ENCODE results near the gene LBX2.

Gene LBX2

DNA sequence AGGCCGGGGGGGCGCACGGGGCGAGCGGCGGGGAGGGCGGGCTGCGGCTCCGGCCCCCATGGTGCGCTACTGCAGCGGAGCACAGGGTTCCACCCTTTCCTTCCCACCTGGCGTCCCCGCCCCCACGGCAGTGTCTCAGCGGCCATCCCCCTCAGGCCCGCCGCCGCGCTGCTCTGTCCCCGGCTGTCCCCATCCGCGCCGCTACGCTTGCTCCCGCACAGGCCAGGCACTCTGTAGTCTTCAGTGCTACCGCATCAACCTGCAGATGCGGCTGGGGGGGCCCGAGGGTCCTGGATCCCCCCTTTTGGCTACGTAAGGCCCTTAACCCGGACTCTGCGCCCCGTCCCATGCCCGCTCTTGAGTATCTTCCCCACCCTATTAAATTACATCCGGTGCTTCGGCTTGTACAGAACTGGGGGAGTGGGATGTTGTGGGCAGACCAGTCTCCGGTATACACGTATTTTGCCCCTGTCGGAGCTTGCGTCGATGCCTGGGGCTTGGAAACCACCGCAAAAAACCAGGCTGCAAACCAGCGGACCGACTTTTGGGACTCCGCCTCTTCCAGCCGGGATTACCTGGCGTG is 41.8 kb downstream of the LBX2 start:
- H3K27me3 Mint-ChIP-seq, result no peaks in the 10 kb centered on the region
- H3K36me3 Mint-ChIP-seq (ENCODE audit: low read depth), result peaks cover 68% of the 10 kb centered on the region
- peak overlapping the region; percentile 94 for H3K27ac Mint-ChIP-seq
- H3K9me3 Mint-ChIP-seq, result no peaks in the 10 kb centered on the region
- peaks cover 57% of the 10 kb centered on the region for H3K4me1 Mint-ChIP-seq (ENCODE audit: low read depth)
- H3K4me3 Mint-ChIP-seq, result peak overlapping the region; percentile 85
- intact Hi-C loops (cut with micrococcal nuclease), result loop anchor here (1.0 kb wide), 1 partner anchor 15 kb away; the partner anchor contains the start of gene MRPL53

- no peaks in the 10 kb centered on the region for H3K27me3 Mint-ChIP-seq
- peaks cover 63% of the 10 kb centered on the region for H3K36me3 Mint-ChIP-seq (ENCODE audit: low read depth)
- H3K4me3 Mint-ChIP-seq, result peak overlapping the region; percentile 85
- peaks cover 62% of the 10 kb centered on the region for H3K4me1 Mint-ChIP-seq (ENCODE audit: low read depth)
- intact Hi-C loops (cut with micrococcal nuclease), result no loop called here
- peak overlapping the region; percentile 94 for H3K27ac Mint-ChIP-seq
- H3K9me3 Mint-ChIP-seq, result no peaks in the 10 kb centered on the region
These were observed 42.3 kb downstream of the LBX2 start for GRCh38 chr2:74457129-74457548.

GRCh38 chr2:74454654-74455511 is 44.5 kb downstream of the LBX2 start, which contains the start of gene INO80B:
Gene INO80B, plus strand, starts transcription at chr2:74455087. Its CDS starts 30 bp downstream, at chr2:74455117.
- Mint-ChIP-seq H3K4me1 (ENCODE audit: low read depth) (peaks cover 55% of the 10 kb centered on the region), H3K27ac (peak within 1 kb of the TSS; percentile 89), H3K27me3 (peaks cover 6% of the 10 kb centered on the region), H3K36me3 (ENCODE audit: low read depth) (peaks cover 44% of the 10 kb centered on the region), H3K4me3 (peak within 1 kb of the TSS; percentile 95), H3K9me3 (no peaks in the 10 kb centered on the region)
- intact Hi-C loops (cut with micrococcal nuclease), result loop anchor here (1.0 to 2.0 kb wide), 5 partner anchors 14 to 74 kb away; partner anchors contain the start of genes AUP1, C2orf81, HTRA2 and PCGF1

DNA sequence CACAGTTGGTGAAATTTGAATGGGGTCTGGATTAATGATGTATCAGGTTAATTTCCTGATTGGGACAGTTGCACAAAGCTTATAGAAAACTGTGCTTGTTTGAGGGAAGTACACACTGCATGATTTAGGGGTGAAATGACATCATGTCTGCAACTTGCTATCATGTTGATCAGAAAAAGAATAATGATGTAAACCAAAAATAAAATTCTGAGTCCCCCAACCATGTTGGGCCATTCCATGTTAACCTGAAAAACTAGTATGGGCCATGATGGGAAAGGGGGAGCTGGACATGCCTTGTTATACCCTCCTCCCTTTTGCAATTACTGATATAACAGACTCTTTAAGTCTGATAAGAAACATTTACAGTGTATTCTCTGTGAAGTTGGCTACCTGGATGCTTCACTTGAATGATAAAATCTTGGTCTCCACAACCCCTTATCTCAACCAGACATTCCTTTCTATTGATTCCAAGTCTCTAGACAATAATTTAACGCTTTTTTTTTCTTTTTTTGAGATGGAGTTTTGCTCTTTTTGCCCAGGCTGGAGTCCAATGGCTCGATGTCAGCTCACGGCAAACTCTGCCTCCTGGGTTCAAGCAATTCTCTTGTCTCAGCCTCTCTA is 48.7 kb downstream of the LBX2 start:
- Mint-ChIP-seq H3K9me3 (no peaks in the 10 kb centered on the region), H3K27me3 (peaks cover 14% of the 10 kb centered on the region), H3K36me3 (ENCODE audit: low read depth) (peaks cover 10% of the 10 kb centered on the region), H3K4me1 (ENCODE audit: low read depth) (peaks cover 20% of the 10 kb centered on the region), H3K4me3 (no peak overlapping the region), H3K27ac (no peak overlapping the region)
- intact Hi-C loops (cut with micrococcal nuclease), result no loop called here

DNA sequence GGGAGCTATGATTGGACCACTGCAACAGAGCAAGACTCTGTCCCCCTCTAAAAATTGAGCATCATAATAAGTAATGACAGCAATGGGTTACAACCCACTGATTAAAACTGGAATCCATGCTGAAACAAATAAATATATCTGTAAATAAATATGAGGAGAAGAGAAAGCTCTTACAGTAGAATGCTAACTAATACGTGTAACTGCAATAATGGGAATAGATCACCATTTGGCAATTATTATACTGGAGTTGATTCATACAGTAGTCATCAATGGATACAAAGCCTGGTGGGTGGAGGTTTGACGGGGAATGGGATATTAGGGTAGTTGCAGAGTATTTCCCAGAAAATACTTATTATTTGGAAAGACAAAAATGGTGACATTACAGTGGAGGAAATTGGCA is 50.6 kb downstream of the LBX2 start:
- Mint-ChIP-seq H3K9me3 (no peaks in the 10 kb centered on the region), H3K4me1 (ENCODE audit: low read depth) (peaks cover 15% of the 10 kb centered on the region), H3K27me3 (peaks cover 32% of the 10 kb centered on the region), H3K27ac (no peak overlapping the region), H3K36me3 (ENCODE audit: low read depth) (no peaks in the 10 kb centered on the region), H3K4me3 (no peak overlapping the region)
- intact Hi-C loops (cut with micrococcal nuclease), result no loop called here
